Naive thymus-derived CD4-positive, alpha-beta T cell (primary cell): ENCODE measurements around the gene ZCCHC24. TPM values are rescaled to one million over a fixed set of nuclear protein-coding genes. Genes with fewer than 3 reads are reported as not detected.

Experiments used
- ATAC-seq: fragments of 150-1000 bp; cut with Tn5 transposase; 2 replicates; pipeline ENCODE4 v1.10.0; 2021; ENCODE audit warnings: mild to moderate bottlenecking, moderate library complexity
- CTCF ChIA-PET: fragments of 350-600 bp; sonication (Branson Sonifier 250); formaldehyde crosslinking; loops from one replicate; lab custom pipeline; 2021; ENCODE audit warnings: antibody characterized with exemption; lab: Charles Lee
- POLR2A ChIA-PET: fragments of 350-600 bp; sonication (Branson Sonifier 250); formaldehyde crosslinking; loops from one replicate; lab custom pipeline; 2021; ENCODE audit warnings: antibody characterized with exemption, inconsistent platforms; lab: Charles Lee
- DNase-seq, 9 donors: peaks; one replicate each; pipeline versions ENCODE4 v3.0.0 to v3.0.0-alpha.2; 2020 to 2022; ENCODE audit warnings: mixed read lengths in 1 of 9
- H3K27ac ChIP-seq: one replicate; pipeline ENCODE4 v1.7.0; 2013; ENCODE audit warnings: mild to moderate bottlenecking, low read depth, low read length, moderate library complexity
- H3K27me3 ChIP-seq, 2 donors: one replicate each; pipeline ENCODE4 v1.7.0; 2013; ENCODE audit warnings: low read length in 2 of 2, mild to moderate bottlenecking in 2 of 2, moderate library complexity in 2 of 2; ENCODE audit not compliant: control insufficient read depth in 2 of 2, insufficient read depth in 2 of 2
- H3K36me3 ChIP-seq, 3 experiments: 1 replicate in 2 of 3; 2 replicates in 1 of 3; pipeline ENCODE4 v1.7.0; 2013; ENCODE audit warnings: low read length in 3 of 3, mild to moderate bottlenecking in 3 of 3, moderate library complexity in 1 of 3; ENCODE audit not compliant: insufficient read depth in 3 of 3, control insufficient read depth in 2 of 3
- H3K4me1 ChIP-seq, 2 donors: one replicate each; pipeline ENCODE4 v1.7.0; 2013; ENCODE audit warnings: low read length in 2 of 2, mild to moderate bottlenecking in 2 of 2, moderate library complexity in 1 of 2; ENCODE audit not compliant: control insufficient read depth in 2 of 2, insufficient read depth in 2 of 2
- H3K4me3 ChIP-seq: 2 replicates; pipeline ENCODE4 v1.7.0; 2013; ENCODE audit warnings: mild to moderate bottlenecking, low read length
- H3K9me3 ChIP-seq, 3 experiments: 1 replicate in 2 of 3; 2 replicates in 1 of 3; pipeline ENCODE4 v1.7.0; 2013; ENCODE audit warnings: low read length in 3 of 3; ENCODE audit not compliant: control insufficient read depth in 2 of 3
- H3K27ac Mint-ChIP-seq, 9 donors: one replicate each; pipeline ENCODE4 v1.8.0; 2020 to 2022; ENCODE audit warnings: mixed read lengths in 9 of 9, mild to moderate bottlenecking in 8 of 9, moderate library complexity in 5 of 9, inconsistent platforms in 2 of 9
- H3K27me3 Mint-ChIP-seq, 5 donors: one replicate each; pipeline ENCODE4 v1.8.0; 2021 to 2022; ENCODE audit warnings: mixed read lengths in 5 of 5, mild to moderate bottlenecking in 1 of 5
- H3K36me3 Mint-ChIP-seq, 5 donors: one replicate each; pipeline ENCODE4 v1.8.0; 2020 to 2022; ENCODE audit warnings: mixed read lengths in 5 of 5, mild to moderate bottlenecking in 3 of 5, inconsistent platforms in 1 of 5
- H3K4me1 Mint-ChIP-seq, 7 donors: one replicate each; pipeline ENCODE4 v1.8.0; 2020 to 2022; ENCODE audit warnings: mixed read lengths in 7 of 7, mild to moderate bottlenecking in 3 of 7, inconsistent platforms in 1 of 7
- H3K4me3 Mint-ChIP-seq, 10 donors: one replicate each; pipeline ENCODE4 v1.8.0; 2020 to 2022; ENCODE audit warnings: mild to moderate bottlenecking in 10 of 10, mixed read lengths in 10 of 10, moderate library complexity in 6 of 10, inconsistent platforms in 2 of 10
- H3K9me3 Mint-ChIP-seq, 11 donors: one replicate each; pipeline ENCODE4 v1.8.0; 2020 to 2022; ENCODE audit warnings: mixed read lengths in 11 of 11, mild to moderate bottlenecking in 4 of 11, inconsistent platforms in 1 of 11, moderate library complexity in 1 of 11
- intact Hi-C, 2 donors: fragments of 100-400 bp; cut with micrococcal nuclease; formaldehyde crosslinking; loops; one replicate each; pipeline ENCODE4 v1.15.1; 2023
- polyA plus RNA-seq, 2 donors: library from polyadenylated mRNA; unstranded; fragments of 300-500 nt; fragmentation: Illumina TruSeq; gene quantifications; one replicate each; pipeline ENCODE4 v1.2.3, GENCODE V29; 2021
- total RNA-seq, 6 experiments: library from RNA in 5 of 6; stranded (reverse) in 5 of 6; gene quantifications; 1 replicate in 5 of 6; 2 replicates in 1 of 6; pipeline ENCODE4 v1.2.3 and lab custom pipeline; 2021 to 2026

Gene ZCCHC24
- total and polyA plus RNA-seq, 7 experiments from 2014 or later: 0.30 to 2.0 (median 0.73) TPM

- Histone ChIP-seq H3K4me1 (no peaks in the 10 kb centered on the region), H3K4me3 (no peak overlapping the region), H3K9me3 (no peaks in the 10 kb centered on the region), H3K27ac (no peak overlapping the region), H3K36me3 (no peaks in the 10 kb centered on the region), H3K27me3 (no peaks in the 10 kb centered on the region)
- Mint-ChIP-seq H3K4me3 (no peak overlapping the region), H3K9me3 (peaks cover 0 to 3% (median 0%) of the 10 kb centered on the region in 11 donors), H3K4me1 (peaks cover 0 to 6% (median 0%) of the 10 kb centered on the region in 7 donors), H3K36me3 (peaks cover 0 to 5% (median 0%) of the 10 kb centered on the region in 5 donors), H3K27ac (no peak overlapping the region), H3K27me3 (no peaks in the 10 kb centered on the region)
- CTCF ChIA-PET: no interaction called here
- POLR2A ChIA-PET: no interaction called here
- ATAC-seq (no peak), DNase-seq (no peak)
- intact Hi-C loops: no loop called here
These were observed 23.1 kb downstream of the ZCCHC24 start for GRCh38 chr10:79422178-79422892.

GRCh38 chr10:79420974-79421688 lies 24.3 kb downstream of the ZCCHC24 start:
- peaks cover 0 to 6% (median 0%) of the 10 kb centered on the region in 7 donors for H3K4me1 Mint-ChIP-seq
- no peak for DNase-seq

GRCh38 chr10:79418886-79419595 lies 26.4 kb downstream of the ZCCHC24 start:
- ATAC-seq (no peak), DNase-seq (no peak)
- H3K4me3 ChIP-seq: no peak overlapping the region
- intact Hi-C loops: no loop called here
- no peaks in the 10 kb centered on the region for H3K9me3 Mint-ChIP-seq
- H3K4me3 Mint-ChIP-seq: no peak overlapping the region
- H3K9me3 ChIP-seq: no peaks in the 10 kb centered on the region
- H3K36me3 ChIP-seq: no peaks in the 10 kb centered on the region
- no peaks in the 10 kb centered on the region for H3K36me3 Mint-ChIP-seq
- no peaks in the 10 kb centered on the region for H3K27me3 Mint-ChIP-seq
- no peaks in the 10 kb centered on the region for H3K4me1 ChIP-seq
- H3K27me3 ChIP-seq: no peaks in the 10 kb centered on the region
- no peak overlapping the region for H3K27ac ChIP-seq
- H3K27ac Mint-ChIP-seq: no peak overlapping the region
- H3K4me1 Mint-ChIP-seq: peaks cover 0 to 6% (median 0%) of the 10 kb centered on the region in 7 donors
- ChIA-PET CTCF (no interaction called here), POLR2A (no interaction called here)

More at GRCh38 chr10:79420974-79421688, 24.3 kb downstream of the ZCCHC24 start:
- no peak overlapping the region for H3K27ac ChIP-seq
- H3K27me3 ChIP-seq: no peaks in the 10 kb centered on the region
- ChIA-PET POLR2A (no interaction called here), CTCF (no interaction called here)
- Mint-ChIP-seq H3K27ac (no peak overlapping the region), H3K4me3 (no peak overlapping the region), H3K27me3 (no peaks in the 10 kb centered on the region), H3K36me3 (no peaks in the 10 kb centered on the region), H3K9me3 (no peaks in the 10 kb centered on the region)
- ATAC-seq: no peak
- no peaks in the 10 kb centered on the region for H3K36me3 ChIP-seq
- intact Hi-C loops: no loop called here
- H3K9me3 ChIP-seq: no peaks in the 10 kb centered on the region
- no peak overlapping the region for H3K4me3 ChIP-seq
- no peaks in the 10 kb centered on the region for H3K4me1 ChIP-seq

- no peaks in the 10 kb centered on the region for H3K27me3 Mint-ChIP-seq
- no peak overlapping the region for H3K27ac Mint-ChIP-seq
- no peak for ATAC-seq
- no peak overlapping the region for H3K4me3 Mint-ChIP-seq
- POLR2A ChIA-PET: no interaction called here
- H3K4me3 ChIP-seq: no peak overlapping the region
- peaks cover 0 to 9% (median 0%) of the 10 kb centered on the region in 7 donors for H3K4me1 Mint-ChIP-seq
- H3K36me3 ChIP-seq: no peaks in the 10 kb centered on the region
- H3K9me3 ChIP-seq: no peaks in the 10 kb centered on the region
- intact Hi-C loops: no loop called here
- CTCF ChIA-PET: interaction anchor here (0.6 kb wide), 1 partner anchor 759 kb away, joined by 5 read pairs; no protein-coding TSS in a partner anchor
- no peaks in the 10 kb centered on the region for H3K36me3 Mint-ChIP-seq
- no peak overlapping the region for H3K27ac ChIP-seq
- no peaks in the 10 kb centered on the region for H3K4me1 ChIP-seq
- no peak for DNase-seq
- H3K9me3 Mint-ChIP-seq: no peaks in the 10 kb centered on the region
- H3K27me3 ChIP-seq: no peaks in the 10 kb centered on the region
These were observed 27.1 kb downstream of the ZCCHC24 start for GRCh38 chr10:79418274-79418673.

- Mint-ChIP-seq H3K27me3 (no peaks in the 10 kb centered on the region), H3K27ac (no peak overlapping the region), H3K36me3 (no peaks in the 10 kb centered on the region), H3K4me3 (no peak overlapping the region), H3K4me1 (peaks cover 0 to 13% (median 0%) of the 10 kb centered on the region in 7 donors), H3K9me3 (no peaks in the 10 kb centered on the region)
- ChIA-PET CTCF (no interaction called here), POLR2A (no interaction called here)
- Histone ChIP-seq H3K4me3 (no peak overlapping the region), H3K27ac (no peak overlapping the region), H3K36me3 (no peaks in the 10 kb centered on the region), H3K9me3 (no peaks in the 10 kb centered on the region), H3K27me3 (no peaks in the 10 kb centered on the region), H3K4me1 (no peaks in the 10 kb centered on the region)
- ATAC-seq (no peak), DNase-seq (no peak)
- intact Hi-C loops: no loop called here
These were observed 27.7 kb downstream of the ZCCHC24 start for GRCh38 chr10:79417731-79418130.

- no peak overlapping the region for H3K27ac ChIP-seq
These were observed 28.2 kb downstream of the ZCCHC24 start for GRCh38 chr10:79417266-79417665.

More at GRCh38 chr10:79417266-79417665, 28.2 kb downstream of the ZCCHC24 start:
- ChIA-PET POLR2A (no interaction called here), CTCF (no interaction called here)
- H3K27ac Mint-ChIP-seq: no peak overlapping the region
- Histone ChIP-seq H3K4me1 (no peaks in the 10 kb centered on the region), H3K36me3 (no peaks in the 10 kb centered on the region), H3K4me3 (no peak overlapping the region), H3K9me3 (no peaks in the 10 kb centered on the region), H3K27me3 (no peaks in the 10 kb centered on the region)
- peak overlapping the region in 1 of 10 donors; percentile 32 for H3K4me3 Mint-ChIP-seq
- no peaks in the 10 kb centered on the region for H3K9me3 Mint-ChIP-seq
- no peak for DNase-seq
- H3K27me3 Mint-ChIP-seq: no peaks in the 10 kb centered on the region
- peaks cover 0 to 13% (median 0%) of the 10 kb centered on the region in 7 donors for H3K4me1 Mint-ChIP-seq
- intact Hi-C loops: no loop called here
- no peak for ATAC-seq
- H3K36me3 Mint-ChIP-seq: no peaks in the 10 kb centered on the region
